HG03103 (cell line): ENCODE data around the gene EPB41L2.
"Not testable (repeated sequence)": the region's sequence is repeated elsewhere in the genome, so short reads cannot be mapped to it uniquely, and the experiment has no call there.

ENCODE experiments used
- ATAC-seq: cut with Tn5 transposase; IDR thresholded peaks from one replicate; pipeline ENCODE4 v1.9.1; 2021; ENCODE audit warnings: low read depth; ENCODE audit not compliant: unreplicated experiment

The EPB41L2 gene

GRCh38 chr6:130961148-130961547 is 101.9 kb downstream of the EPB41L2 start:
- no peak for ATAC-seq

- ATAC-seq, result no peak
Measured at GRCh38 chr6:130959951-130960350, 103.1 kb downstream of the EPB41L2 start.

- ATAC-seq, result no peak
Measured at GRCh38 chr6:130958468-130958867, 104.6 kb downstream of the EPB41L2 start.

- ATAC-seq, result no peak
Measured at GRCh38 chr6:130955755-130956154, 107.3 kb downstream of the EPB41L2 start.

GRCh38 chr6:130949553-130949952 is 113.5 kb downstream of the EPB41L2 start:
- no peak for ATAC-seq

GRCh38 chr6:130947464-130947863 is 115.6 kb downstream of the EPB41L2 start:
- ATAC-seq, result no peak

- ATAC-seq, result no peak
Measured at GRCh38 chr6:130946076-130946475, 117.0 kb downstream of the EPB41L2 start.

GRCh38 chr6:130945401-130945919 is 117.6 kb downstream of the EPB41L2 start:
- no peak for ATAC-seq

GRCh38 chr6:130944486-130944885 is 118.6 kb downstream of the EPB41L2 start:
- no peak for ATAC-seq

GRCh38 chr6:130943738-130944137 is 119.3 kb downstream of the EPB41L2 start:
- no peak for ATAC-seq

GRCh38 chr6:130942752-130943151 is 120.3 kb downstream of the EPB41L2 start:
- ATAC-seq, result not testable (repeated sequence)

GRCh38 chr6:130937942-130938604 is 125.0 kb downstream of the EPB41L2 start:
- no peak for ATAC-seq

GRCh38 chr6:130936933-130937332 is 126.1 kb downstream of the EPB41L2 start:
- no peak for ATAC-seq

GRCh38 chr6:130935978-130936377 is 127.1 kb downstream of the EPB41L2 start:
- no peak for ATAC-seq

- ATAC-seq, result no peak
Measured at GRCh38 chr6:130934848-130935585, 128.0 kb downstream of the EPB41L2 start.

GRCh38 chr6:130933712-130934200 is 129.3 kb downstream of the EPB41L2 start:
- no peak for ATAC-seq

- ATAC-seq, result no peak
Measured at GRCh38 chr6:130932921-130933320, 130.1 kb downstream of the EPB41L2 start.

- ATAC-seq, result no peak
Measured at GRCh38 chr6:130932438-130932837, 130.6 kb downstream of the EPB41L2 start.

- ATAC-seq, result no peak
Measured at GRCh38 chr6:130931683-130932082, 131.4 kb downstream of the EPB41L2 start.

GRCh38 chr6:130929036-130929678 is 133.9 kb downstream of the EPB41L2 start:
- ATAC-seq, result no peak
